DMS153 treated with DMSO at 0.1 percent for 48 hours (cell line): Measurements from ENCODE around the gene RAP1GAP2.
"Not testable (repeated sequence)": the region's sequence is repeated elsewhere in the genome, so short reads cannot be mapped to it uniquely, and the experiment has no call there.

ENCODE experiments used
- DNase-seq: peaks from one replicate; lab custom pipeline; 2025; ENCODE audit not compliant: unreplicated experiment; lab: John Stamatoyannopoulos, UW

RAP1GAP2 gene

GRCh38 chr17:2991396-2992180 is 195.3 kb downstream of the RAP1GAP2 start:
- DNase-seq: not testable (repeated sequence)

GRCh38 chr17:2994441-2994840 is 198.2 kb downstream of the RAP1GAP2 start:
- no peak for DNase-seq

GRCh38 chr17:2995377-2995776 is 199.1 kb downstream of the RAP1GAP2 start:
- DNase-seq: no peak

GRCh38 chr17:2995886-2996809 is 199.9 kb downstream of the RAP1GAP2 start:
- no peak for DNase-seq

- DNase-seq: no peak
Observed at GRCh38 chr17:2996810-2997670, 200.8 kb downstream of the RAP1GAP2 start.

GRCh38 chr17:2998469-2998901 is 202.2 kb downstream of the RAP1GAP2 start:
- not testable (repeated sequence) for DNase-seq

GRCh38 chr17:3002538-3003295 is 206.5 kb downstream of the RAP1GAP2 start:
- no peak for DNase-seq

GRCh38 chr17:3003296-3004149 is 207.3 kb downstream of the RAP1GAP2 start:
- DNase-seq: no peak

GRCh38 chr17:3004150-3004801 is 208.0 kb downstream of the RAP1GAP2 start:
- DNase-seq: peak; percentile 79

GRCh38 chr17:3004925-3005324 is 208.7 kb downstream of the RAP1GAP2 start:
- DNase-seq: no peak

GRCh38 chr17:3005696-3006095 is 209.5 kb downstream of the RAP1GAP2 start:
- no peak for DNase-seq

GRCh38 chr17:3006801-3007200 is 210.6 kb downstream of the RAP1GAP2 start:
- no peak for DNase-seq

GRCh38 chr17:3007651-3008121 is 211.4 kb downstream of the RAP1GAP2 start:
- no peak for DNase-seq

- no peak for DNase-seq
Observed at GRCh38 chr17:3008336-3009288, 212.4 kb downstream of the RAP1GAP2 start.

- DNase-seq: no peak
Observed at GRCh38 chr17:3009411-3009920, 213.2 kb downstream of the RAP1GAP2 start.

- no peak for DNase-seq
Observed at GRCh38 chr17:3011891-3012290, 215.7 kb downstream of the RAP1GAP2 start.

GRCh38 chr17:3012926-3013581 is 216.8 kb downstream of the RAP1GAP2 start:
- DNase-seq: no peak
